Bronchial epithelial cell (primary cell): Measurements from ENCODE around the gene ZNF334. TPM values are rescaled to one million over a fixed set of nuclear protein-coding genes. Genes with fewer than 3 reads are reported as not detected.

ENCODE experiments used
- DNase-seq: peaks from one replicate; pipeline ENCODE4 v3.0.0-alpha.2; 2010; ENCODE audit warnings: low read depth
- FAIRE-seq: peaks from 2 replicates; lab custom pipeline; 2011; peaks lifted over from hg19 to GRCh38; lab: Jason Lieb, UNC
- H3K27me3 ChIP-seq: 2 replicates; pipeline ENCODE4 v1.5.1; 2011; ENCODE audit warnings: low read length; ENCODE audit not compliant: control insufficient read depth, insufficient read depth
- H3K36me3 ChIP-seq: 2 replicates; pipeline ENCODE4 v1.5.1; 2011; ENCODE audit warnings: low read length; ENCODE audit not compliant: control insufficient read depth, insufficient read depth
- H3K4me3 ChIP-seq: 2 replicates; pipeline ENCODE4 v1.5.1; 2011; ENCODE audit warnings: mild to moderate bottlenecking, low read depth, low read length, control low read depth
- total RNA-seq: library from RNA; depleted of rRNA; stranded (reverse); fragments of >200 nt; gene quantifications from 2 replicates; pipeline ENCODE4 v1.2.1, GENCODE V29; 2014
- TF ChIP-seq, protein P1 (sequence below): IDR thresholded peaks from 2 replicates; pipeline ENCODE4 v1.5.1; 2011; ENCODE audit warnings: mild to moderate bottlenecking, moderate library complexity, low read length, control low read depth, inconsistent platforms; ENCODE audit not compliant: insufficient read depth, severe bottlenecking

ZNF334 gene
- total RNA-seq, 1 donor from 2014 or later = 1.6 TPM

GRCh38 chr20:46543959-46544358 lies 30.6 kb upstream of the ZNF334 start:
- Histone ChIP-seq H3K4me3 (no peak overlapping the region), H3K27me3 (peaks cover 2% of the 10 kb centered on the region), H3K36me3 (no peaks in the 10 kb centered on the region)
- TF ChIP-seq, protein P1, sequence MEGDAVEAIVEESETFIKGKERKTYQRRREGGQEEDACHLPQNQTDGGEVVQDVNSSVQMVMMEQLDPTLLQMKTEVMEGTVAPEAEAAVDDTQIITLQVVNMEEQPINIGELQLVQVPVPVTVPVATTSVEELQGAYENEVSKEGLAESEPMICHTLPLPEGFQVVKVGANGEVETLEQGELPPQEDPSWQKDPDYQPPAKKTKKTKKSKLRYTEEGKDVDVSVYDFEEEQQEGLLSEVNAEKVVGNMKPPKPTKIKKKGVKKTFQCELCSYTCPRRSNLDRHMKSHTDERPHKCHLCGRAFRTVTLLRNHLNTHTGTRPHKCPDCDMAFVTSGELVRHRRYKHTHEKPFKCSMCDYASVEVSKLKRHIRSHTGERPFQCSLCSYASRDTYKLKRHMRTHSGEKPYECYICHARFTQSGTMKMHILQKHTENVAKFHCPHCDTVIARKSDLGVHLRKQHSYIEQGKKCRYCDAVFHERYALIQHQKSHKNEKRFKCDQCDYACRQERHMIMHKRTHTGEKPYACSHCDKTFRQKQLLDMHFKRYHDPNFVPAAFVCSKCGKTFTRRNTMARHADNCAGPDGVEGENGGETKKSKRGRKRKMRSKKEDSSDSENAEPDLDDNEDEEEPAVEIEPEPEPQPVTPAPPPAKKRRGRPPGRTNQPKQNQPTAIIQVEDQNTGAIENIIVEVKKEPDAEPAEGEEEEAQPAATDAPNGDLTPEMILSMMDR = no peak
- DNase-seq = no peak
- FAIRE-seq = no peak

GRCh38 chr20:46543033-46543432 lies 29.7 kb upstream of the ZNF334 start:
- H3K4me3 ChIP-seq = no peak overlapping the region
- peaks cover 2% of the 10 kb centered on the region for H3K27me3 ChIP-seq
- FAIRE-seq (no peak), DNase-seq (no peak)
- TF ChIP-seq, protein P1 = no peak
- no peaks in the 10 kb centered on the region for H3K36me3 ChIP-seq

DNA sequence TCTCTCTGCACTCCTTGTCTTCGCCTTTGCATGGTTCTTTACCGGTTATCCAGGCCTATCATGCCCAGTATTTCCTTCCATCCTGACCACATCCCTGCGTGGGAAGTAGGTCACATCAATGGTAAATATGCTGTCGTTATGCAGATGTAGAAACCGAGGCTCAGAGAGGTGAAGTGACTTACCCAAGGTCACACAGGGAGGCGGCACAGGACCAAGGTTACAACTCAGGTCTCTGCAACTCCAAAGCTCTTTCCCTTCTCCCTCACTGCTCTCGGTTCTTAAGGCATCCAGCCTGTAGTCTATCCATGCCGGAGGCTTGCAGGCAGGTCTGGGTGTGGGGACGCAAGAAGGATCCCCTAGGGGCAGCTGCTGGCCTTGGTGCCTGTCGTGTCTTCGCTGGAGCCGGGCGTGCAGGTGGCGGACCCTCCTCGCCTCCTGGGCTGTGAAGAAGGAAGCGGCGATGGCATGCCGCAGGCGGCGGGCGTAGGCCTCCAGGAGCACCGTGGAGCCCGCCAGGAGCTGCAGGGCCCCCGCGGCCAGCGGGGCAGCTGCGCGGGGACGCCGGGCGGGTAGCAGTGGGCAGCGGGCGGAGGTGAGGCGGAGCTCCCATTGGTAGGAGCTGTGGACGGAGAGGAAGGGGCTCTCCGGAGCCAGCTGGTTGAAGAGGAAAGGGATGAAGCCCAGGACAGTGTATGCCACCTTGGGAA lies 28.0 kb upstream of the ZNF334 start:
- DNase-seq = no peak
- peaks cover 2% of the 10 kb centered on the region for H3K27me3 ChIP-seq
- TF ChIP-seq, protein P1 = no peak
- no peak for FAIRE-seq
- no peak overlapping the region for H3K4me3 ChIP-seq
- no peaks in the 10 kb centered on the region for H3K36me3 ChIP-seq

DNA sequence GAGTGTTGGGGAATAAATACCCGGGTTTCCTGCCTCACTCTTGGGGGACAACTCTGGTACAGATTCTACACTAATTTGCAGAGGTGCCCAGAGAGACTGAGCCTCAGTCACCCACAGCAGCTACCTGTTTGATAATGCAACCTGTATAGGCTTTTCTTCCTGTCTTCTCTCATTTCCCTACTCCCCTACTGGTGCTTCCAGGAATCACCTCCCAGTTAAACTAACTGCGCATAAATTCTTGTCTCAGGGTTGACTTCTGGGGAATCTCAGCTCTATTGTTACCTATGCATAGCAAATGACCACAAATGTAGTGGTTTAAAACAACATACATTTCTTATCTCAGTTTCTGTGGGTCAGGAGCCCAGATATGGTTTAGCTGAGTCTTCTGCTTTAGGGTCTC lies 25.8 kb upstream of the ZNF334 start:
- DNase-seq = no peak
- no peak for FAIRE-seq
- TF ChIP-seq, protein P1 = no peak
- Histone ChIP-seq H3K4me3 (no peak overlapping the region), H3K36me3 (no peaks in the 10 kb centered on the region), H3K27me3 (peaks cover 2% of the 10 kb centered on the region)

DNA sequence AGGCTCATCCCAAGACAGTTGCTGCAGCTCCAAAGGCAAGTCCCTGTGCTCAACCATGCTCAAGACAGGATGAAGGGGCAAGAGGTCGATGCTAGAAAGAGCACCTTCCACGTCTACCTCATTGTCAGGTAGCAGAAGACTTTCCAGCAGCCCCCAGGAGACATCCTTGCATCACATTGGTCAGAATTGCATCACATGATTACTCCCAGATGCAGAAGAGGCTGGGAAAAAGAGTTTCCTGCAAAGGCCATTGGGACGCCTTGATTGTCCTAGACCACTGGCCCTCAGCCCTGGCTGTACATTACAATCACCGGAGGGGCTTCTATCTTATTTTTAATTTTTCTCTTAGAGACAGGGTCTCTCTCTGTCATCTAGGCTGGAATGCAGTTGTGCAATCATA lies 17.3 kb upstream of the ZNF334 start:
- no peak for FAIRE-seq
- Histone ChIP-seq H3K27me3 (peaks cover 1% of the 10 kb centered on the region), H3K4me3 (no peak overlapping the region), H3K36me3 (no peaks in the 10 kb centered on the region)
- TF ChIP-seq, protein P1 = no peak
- DNase-seq = no peak
